ENCODE results near the gene ANXA8.
"Not testable (repeated sequence)": the region's sequence is repeated elsewhere in the genome, so short reads cannot be mapped to it uniquely, and the experiment has no call there.

Gene ANXA8

DNA sequence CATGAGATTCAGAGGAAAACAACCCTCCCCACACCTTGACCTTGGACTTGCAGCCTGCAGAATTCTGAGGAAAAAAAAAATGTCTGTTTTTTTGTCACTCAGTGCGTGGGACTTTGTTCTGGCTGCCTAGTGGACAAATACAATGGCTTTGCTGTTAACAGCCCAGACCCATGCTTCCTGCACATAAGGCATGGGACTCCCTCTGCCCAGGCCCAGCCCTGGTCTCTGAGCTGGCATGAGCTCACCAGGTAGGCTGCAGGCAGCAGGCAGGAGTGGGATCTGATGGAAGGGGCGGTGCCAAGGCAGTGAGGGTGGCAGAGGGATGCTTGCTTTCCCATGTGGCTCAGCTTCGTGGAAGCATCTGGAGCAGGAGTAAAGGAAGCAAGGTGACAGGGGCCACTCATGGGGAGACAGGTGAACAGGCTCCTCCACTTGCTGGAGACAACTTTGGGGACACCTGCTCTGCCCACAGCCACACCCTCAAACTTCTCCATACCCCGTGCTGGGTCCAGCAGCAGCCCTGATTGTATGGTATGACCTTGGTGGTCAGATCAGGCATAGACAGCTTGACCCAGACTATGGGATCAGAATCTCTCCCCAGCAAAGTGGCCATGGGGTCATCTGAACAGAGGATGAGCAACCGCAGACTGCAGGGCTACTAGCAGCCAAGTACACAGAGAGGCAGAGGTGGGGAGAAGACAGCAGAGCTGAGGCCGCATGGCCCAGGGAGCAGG, 27.0 kb downstream of the ANXA8 start:
- ATAC-seq (ENCODE audit: insufficient read depth, low read depth) (no peak), DNase-seq (no peak)
- Histone ChIP-seq H3K27ac (ENCODE audit: low read length) (no peak overlapping the region), H3K9ac (ENCODE audit: low read depth, low read length) (no peak overlapping the region), H4K20me1 (ENCODE audit: insufficient read depth, low read length) (no peaks in the 10 kb centered on the region), H3K4me3 (ENCODE audit: low read depth in 1 of 2, low read length in 2 of 2) (no peak overlapping the region), H3K9me3 (ENCODE audit: insufficient read depth, low read length, severe bottlenecking) (no peaks in the 10 kb centered on the region), H3K36me3 (ENCODE audit: insufficient read depth, low read length) (no peaks in the 10 kb centered on the region), H3K27me3 (ENCODE audit: insufficient read depth, low read length, poor library complexity) (peaks cover 3% of the 10 kb centered on the region), H3K79me2 (ENCODE audit: insufficient read depth, low read length) (no peaks in the 10 kb centered on the region), H2AFZ (ENCODE audit: low read depth, low read length) (no peak overlapping the region), H3K4me1 (ENCODE audit: insufficient read depth, low read length) (no peaks in the 10 kb centered on the region), H3K4me2 (ENCODE audit: insufficient read depth, low read length) (no peak overlapping the region)
- TF ChIP-seq, protein P1, sequence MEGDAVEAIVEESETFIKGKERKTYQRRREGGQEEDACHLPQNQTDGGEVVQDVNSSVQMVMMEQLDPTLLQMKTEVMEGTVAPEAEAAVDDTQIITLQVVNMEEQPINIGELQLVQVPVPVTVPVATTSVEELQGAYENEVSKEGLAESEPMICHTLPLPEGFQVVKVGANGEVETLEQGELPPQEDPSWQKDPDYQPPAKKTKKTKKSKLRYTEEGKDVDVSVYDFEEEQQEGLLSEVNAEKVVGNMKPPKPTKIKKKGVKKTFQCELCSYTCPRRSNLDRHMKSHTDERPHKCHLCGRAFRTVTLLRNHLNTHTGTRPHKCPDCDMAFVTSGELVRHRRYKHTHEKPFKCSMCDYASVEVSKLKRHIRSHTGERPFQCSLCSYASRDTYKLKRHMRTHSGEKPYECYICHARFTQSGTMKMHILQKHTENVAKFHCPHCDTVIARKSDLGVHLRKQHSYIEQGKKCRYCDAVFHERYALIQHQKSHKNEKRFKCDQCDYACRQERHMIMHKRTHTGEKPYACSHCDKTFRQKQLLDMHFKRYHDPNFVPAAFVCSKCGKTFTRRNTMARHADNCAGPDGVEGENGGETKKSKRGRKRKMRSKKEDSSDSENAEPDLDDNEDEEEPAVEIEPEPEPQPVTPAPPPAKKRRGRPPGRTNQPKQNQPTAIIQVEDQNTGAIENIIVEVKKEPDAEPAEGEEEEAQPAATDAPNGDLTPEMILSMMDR (IDR thresholded peaks at IDR 0.05; ENCODE audit: borderline replicate concordance, extremely low read depth, low read length, poor library complexity, severe bottlenecking) = no peak
- TF ChIP-seq EZH2 (IDR thresholded peaks at IDR 0.05; ENCODE audit: borderline replicate concordance, low read depth, low read length, severe bottlenecking) = no peak

DNA sequence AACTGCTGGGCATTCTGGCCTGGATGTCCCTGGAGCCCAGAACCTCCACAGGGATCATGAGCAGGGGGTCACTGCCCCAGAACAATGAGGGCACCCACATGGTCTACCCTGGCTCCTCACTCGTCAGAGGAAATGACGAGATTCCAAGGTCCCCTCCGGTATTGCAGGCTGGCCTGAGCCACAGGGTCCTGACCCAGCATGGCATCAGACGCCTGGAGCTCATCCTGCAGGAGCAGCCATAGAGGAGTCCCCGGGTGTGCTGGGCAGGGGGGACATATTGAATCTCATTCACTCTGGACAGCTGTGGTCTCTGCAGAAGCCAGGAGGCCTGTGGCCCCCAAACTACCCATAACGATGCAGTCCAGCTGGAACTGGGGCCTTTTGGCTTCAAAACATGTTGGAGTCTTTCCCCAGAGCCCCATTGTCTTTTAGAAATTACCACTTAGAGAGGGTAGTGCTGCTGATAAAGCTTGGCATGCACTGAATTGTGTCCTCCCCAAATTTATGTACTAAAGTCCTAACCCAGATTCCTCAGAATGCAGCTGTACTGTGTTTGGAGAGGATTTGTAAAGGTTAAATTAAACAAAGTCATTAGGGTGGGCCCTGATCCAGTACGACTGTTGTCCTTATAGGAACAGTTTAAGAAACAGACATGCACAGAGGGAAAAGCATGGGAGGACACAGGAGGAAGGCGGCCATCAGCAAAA, 27.7 kb downstream of the ANXA8 start:
- H3K36me3 ChIP-seq (ENCODE audit: insufficient read depth, low read length) = no peaks in the 10 kb centered on the region
- no peak for DNase-seq
- ATAC-seq (ENCODE audit: insufficient read depth, low read depth) = no peak
- H3K9me3 ChIP-seq (ENCODE audit: insufficient read depth, low read length, severe bottlenecking) = no peaks in the 10 kb centered on the region
- no peaks in the 10 kb centered on the region for H3K79me2 ChIP-seq (ENCODE audit: insufficient read depth, low read length)
- H4K20me1 ChIP-seq (ENCODE audit: insufficient read depth, low read length) = no peaks in the 10 kb centered on the region
- no peak overlapping the region for H3K4me3 ChIP-seq (ENCODE audit: low read depth in 1 of 2, low read length in 2 of 2)
- no peak overlapping the region for H3K27ac ChIP-seq (ENCODE audit: low read length)
- no peak overlapping the region for H2AFZ ChIP-seq (ENCODE audit: low read depth, low read length)
- no peak overlapping the region for H3K4me2 ChIP-seq (ENCODE audit: insufficient read depth, low read length)
- H3K4me1 ChIP-seq (ENCODE audit: insufficient read depth, low read length) = no peaks in the 10 kb centered on the region
- H3K9ac ChIP-seq (ENCODE audit: low read depth, low read length) = no peak overlapping the region
- peaks cover 3% of the 10 kb centered on the region for H3K27me3 ChIP-seq (ENCODE audit: insufficient read depth, low read length, poor library complexity)
- TF ChIP-seq EZH2 (IDR thresholded peaks at IDR 0.05; ENCODE audit: borderline replicate concordance, low read depth, low read length, severe bottlenecking) = no peak
- TF ChIP-seq, protein P1 (IDR thresholded peaks at IDR 0.05; ENCODE audit: borderline replicate concordance, extremely low read depth, low read length, poor library complexity, severe bottlenecking) = no peak

DNA sequence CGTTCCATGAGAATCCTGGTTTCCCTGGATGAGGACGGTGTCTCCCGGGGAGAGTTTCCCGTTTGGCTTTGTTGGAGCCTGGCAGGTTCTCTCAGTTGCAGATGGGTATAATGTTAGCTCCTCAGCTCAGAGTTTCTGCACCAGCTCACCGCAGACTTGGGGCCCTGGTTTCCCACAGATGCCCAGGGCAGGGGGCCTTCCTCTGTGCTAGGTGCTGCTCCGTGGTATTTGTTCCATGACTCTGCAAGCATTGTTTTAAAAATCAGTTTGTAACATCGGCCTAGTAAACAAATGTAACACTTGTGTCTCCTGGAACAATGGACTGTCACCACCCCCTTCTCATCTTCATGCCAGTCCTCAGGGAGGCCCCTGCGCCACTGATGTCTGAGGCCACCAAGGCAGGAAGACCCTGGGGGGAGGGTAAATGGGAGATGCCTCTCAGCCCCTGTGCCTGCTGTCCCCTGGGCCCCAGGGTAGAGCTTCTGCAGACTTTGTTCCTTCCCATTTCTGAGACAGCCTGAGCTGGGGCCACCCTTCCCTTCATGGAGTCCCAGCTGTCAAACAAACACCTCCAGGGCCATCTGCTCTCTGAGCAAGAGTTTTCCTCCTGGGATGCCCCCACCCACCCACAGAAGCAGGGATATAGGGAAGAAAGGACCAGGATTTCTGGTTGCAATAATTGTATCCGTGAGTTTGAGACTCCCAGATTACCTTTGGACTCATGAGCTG, 28.4 kb downstream of the ANXA8 start:
- H3K27me3 ChIP-seq (ENCODE audit: insufficient read depth, low read length, poor library complexity); H3K4me2 ChIP-seq (ENCODE audit: insufficient read depth, low read length); H4K20me1 ChIP-seq (ENCODE audit: insufficient read depth, low read length); H3K9ac ChIP-seq (ENCODE audit: low read depth, low read length); H3K36me3 ChIP-seq (ENCODE audit: insufficient read depth, low read length); ATAC-seq (ENCODE audit: insufficient read depth, low read depth); H2AFZ ChIP-seq (ENCODE audit: low read depth, low read length); H3K79me2 ChIP-seq (ENCODE audit: insufficient read depth, low read length); H3K27ac ChIP-seq (ENCODE audit: low read length); H3K9me3 ChIP-seq (ENCODE audit: insufficient read depth, low read length, severe bottlenecking); H3K4me1 ChIP-seq (ENCODE audit: insufficient read depth, low read length); DNase-seq; H3K4me3 ChIP-seq (ENCODE audit: low read depth in 1 of 2, low read length in 2 of 2): not testable (repeated sequence)

DNA sequence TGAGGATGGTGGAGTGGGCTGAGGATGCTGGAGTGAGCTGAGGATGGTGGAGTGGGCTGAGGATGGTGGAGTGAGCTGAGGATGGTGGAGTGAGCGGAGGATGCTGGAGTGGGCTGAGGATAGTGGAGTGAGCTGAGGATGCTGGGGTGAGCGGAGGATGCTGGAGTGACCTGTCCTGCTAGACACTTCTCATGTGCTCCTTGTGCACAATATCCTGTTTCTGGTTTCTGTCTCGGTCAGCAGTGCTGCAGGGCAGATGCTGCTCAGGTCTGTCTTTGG, 29.2 kb downstream of the ANXA8 start:
- H3K27ac ChIP-seq (ENCODE audit: low read length) = no peak overlapping the region
- no peaks in the 10 kb centered on the region for H3K9me3 ChIP-seq (ENCODE audit: insufficient read depth, low read length, severe bottlenecking)
- H3K9ac ChIP-seq (ENCODE audit: low read depth, low read length) = no peak overlapping the region
- no peaks in the 10 kb centered on the region for H4K20me1 ChIP-seq (ENCODE audit: insufficient read depth, low read length)
- no peak overlapping the region for H3K4me2 ChIP-seq (ENCODE audit: insufficient read depth, low read length)
- ATAC-seq (ENCODE audit: insufficient read depth, low read depth) (no peak), DNase-seq (no peak)
- H3K79me2 ChIP-seq (ENCODE audit: insufficient read depth, low read length) = no peaks in the 10 kb centered on the region
- no peaks in the 10 kb centered on the region for H3K4me1 ChIP-seq (ENCODE audit: insufficient read depth, low read length)
- no peak overlapping the region for H3K4me3 ChIP-seq (ENCODE audit: low read depth in 1 of 2, low read length in 2 of 2)
- H3K36me3 ChIP-seq (ENCODE audit: insufficient read depth, low read length) = no peaks in the 10 kb centered on the region
- TF ChIP-seq, protein P1 (IDR thresholded peaks at IDR 0.05; ENCODE audit: borderline replicate concordance, extremely low read depth, low read length, poor library complexity, severe bottlenecking) = no peak
- no peak for TF ChIP-seq EZH2 (IDR thresholded peaks at IDR 0.05; ENCODE audit: borderline replicate concordance, low read depth, low read length, severe bottlenecking)
- H3K27me3 ChIP-seq (ENCODE audit: insufficient read depth, low read length, poor library complexity) = peaks cover 10% of the 10 kb centered on the region
- H2AFZ ChIP-seq (ENCODE audit: low read depth, low read length) = no peak overlapping the region

All from DND-41 (cell line).